GM23338 (cell line): Measurements from ENCODE around the gene MUC5B. TPM values are rescaled to one million over a fixed set of nuclear protein-coding genes. Genes with fewer than 3 reads are reported as not detected.

ENCODE experiments used
- ATAC-seq: fragments of 200-7000 bp; cut with Tn5 transposase; 3 replicates; pipeline ENCODE4 v1.9.1; 2020
- DNase-seq: peaks from one replicate; pipeline ENCODE4 v3.0.0-alpha.2; 2015; ENCODE audit warnings: low spot score
- H2AFZ ChIP-seq: fragments of 200-600 bp; sonication (generic); 2 replicates; pipeline ENCODE4 v1.8.0; 2016; ENCODE audit warnings: antibody characterized with exemption, mild to moderate bottlenecking, moderate library complexity
- H3F3A ChIP-seq: fragments of 200-600 bp; sonication (generic); replicated peaks from 2 replicates; pipeline ENCODE4 v1.8.0; 2017; ENCODE audit warnings: antibody characterized with exemption, mixed run types, low read depth
- H3K27ac ChIP-seq: fragments of 200-600 bp; sonication (generic); 2 replicates; pipeline ENCODE4 v1.6.1; 2016; ENCODE audit warnings: low read depth
- H3K27me3 ChIP-seq: fragments of 200-600 bp; sonication (generic); 2 replicates; pipeline ENCODE4 v1.8.0; 2016; ENCODE audit warnings: mild to moderate bottlenecking, mixed run types, moderate library complexity; ENCODE audit not compliant: insufficient read depth
- H3K36me3 ChIP-seq: fragments of 200-600 bp; sonication (generic); 2 replicates; pipeline ENCODE4 v1.8.0; 2016; ENCODE audit warnings: mild to moderate bottlenecking; ENCODE audit not compliant: insufficient read depth
- H3K4me1 ChIP-seq: fragments of 200-600 bp; sonication (generic); 2 replicates; pipeline ENCODE4 v1.8.0; 2016; ENCODE audit warnings: mild to moderate bottlenecking, moderate library complexity; ENCODE audit not compliant: insufficient read depth
- H3K4me2 ChIP-seq: fragments of 200-600 bp; sonication (generic); 2 replicates; pipeline ENCODE4 v1.7.1; 2017; ENCODE audit warnings: mixed run types
- H3K4me3 ChIP-seq: fragments of 200-600 bp; sonication (generic); 2 replicates; pipeline ENCODE4 v1.6.1; 2016; ENCODE audit warnings: mixed run types
- H3K79me2 ChIP-seq: fragments of 200-600 bp; sonication (generic); replicated peaks from 2 replicates; pipeline ENCODE4 v1.8.0; 2017; ENCODE audit warnings: mild to moderate bottlenecking; ENCODE audit not compliant: insufficient read depth
- H3K9me2 ChIP-seq: fragments of 200-600 bp; sonication (generic); 2 replicates; pipeline ENCODE4 v1.8.0; 2017; ENCODE audit not compliant: insufficient read depth
- H4K20me1 ChIP-seq: fragments of 200-600 bp; sonication (generic); replicated peaks from 2 replicates; pipeline ENCODE4 v1.8.0; 2017; ENCODE audit warnings: mild to moderate bottlenecking; ENCODE audit not compliant: insufficient read depth
- H3K27ac Mint-ChIP-seq: 2 replicates; pipeline ENCODE4 v1.8.0; 2020; ENCODE audit warnings: inconsistent platforms, mild to moderate bottlenecking, moderate library complexity, mixed read lengths
- H3K27me3 Mint-ChIP-seq: 3 replicates; pipeline ENCODE4 v1.8.0; 2022; ENCODE audit warnings: low read depth, mild to moderate bottlenecking, moderate library complexity, mixed read lengths, inconsistent platforms; ENCODE audit not compliant: insufficient read depth, poor library complexity
- H3K36me3 Mint-ChIP-seq: 3 replicates; pipeline ENCODE4 v1.8.0; 2021; ENCODE audit warnings: low read depth, mild to moderate bottlenecking, inconsistent platforms, moderate library complexity, mixed read lengths
- H3K4me1 Mint-ChIP-seq: 3 replicates; pipeline ENCODE4 v1.8.0; 2020; ENCODE audit warnings: mild to moderate bottlenecking, inconsistent platforms, mixed read lengths
- H3K4me3 Mint-ChIP-seq: 3 replicates; pipeline ENCODE4 v1.8.0; 2021; ENCODE audit warnings: moderate library complexity, mild to moderate bottlenecking, inconsistent platforms, mixed read lengths
- H3K9me3 Mint-ChIP-seq: 3 replicates; pipeline ENCODE4 v1.8.0; 2020; ENCODE audit warnings: moderate library complexity, mild to moderate bottlenecking, inconsistent platforms, mixed read lengths
- CREB1 ChIP-seq: fragments of 250-450 bp; sonication (Bioruptor Pico); IDR thresholded peaks from 2 replicates; pipeline ENCODE4 v1.5.0; 2020; ENCODE audit warnings: low read depth, mild to moderate bottlenecking, moderate library complexity
- CTCF ChIP-seq, 2 experiments: fragments of 200-600 bp in 1 of 2; sonication (generic) in 1 of 2; conservative IDR thresholded peaks; 2 replicates each; pipeline versions ENCODE4 v1.5.1 to v1.6.1; 2016 to 2017; ENCODE audit warnings: antibody characterized with exemption in 2 of 2, low read depth in 2 of 2, mild to moderate bottlenecking in 2 of 2, moderate library complexity in 1 of 2
- EZH2 ChIP-seq: fragments of 200-600 bp; sonication (generic); IDR thresholded peaks from one replicate; pipeline ENCODE4 v1.8.0; 2017; ENCODE audit warnings: antibody characterized with exemption, mild to moderate bottlenecking, low read depth; ENCODE audit not compliant: unreplicated experiment
- EZH2phosphoT487 ChIP-seq: fragments of 200-600 bp; sonication (generic); IDR thresholded peaks from one replicate; pipeline ENCODE4 v1.8.1; 2018; ENCODE audit warnings: antibody characterized with exemption; ENCODE audit not compliant: unreplicated experiment
- JUNB ChIP-seq: IDR thresholded peaks from one replicate; pipeline ENCODE4 v1.6.1; 2016; ENCODE audit warnings: antibody characterized with exemption; ENCODE audit not compliant: unreplicated experiment
- NANOG ChIP-seq: IDR thresholded peaks from 2 replicates; pipeline ENCODE4 v1.6.1; 2016; ENCODE audit warnings: antibody characterized with exemption, borderline replicate concordance
- POLR2AphosphoS5 ChIP-seq: IDR thresholded peaks from 2 replicates; pipeline ENCODE4 v1.6.1; 2016; ENCODE audit warnings: antibody characterized with exemption, low read depth
- STAT1 ChIP-seq: IDR thresholded peaks from one replicate; pipeline ENCODE4 v1.6.1; 2016; ENCODE audit warnings: antibody characterized with exemption; ENCODE audit not compliant: unreplicated experiment
- ZNF114 ChIP-seq: fragments of 250-450 bp; sonication (Bioruptor Pico); IDR thresholded peaks from 2 replicates; pipeline ENCODE4 v1.5.0; 2020; ENCODE audit warnings: mild to moderate bottlenecking, moderate library complexity
- ZNF331 ChIP-seq: fragments of 250-450 bp; sonication (Bioruptor Pico); IDR thresholded peaks from 2 replicates; pipeline ENCODE4 v1.5.0; 2020; ENCODE audit warnings: low read depth, mild to moderate bottlenecking, moderate library complexity
- polyA plus RNA-seq: library from polyadenylated mRNA; unstranded; fragments of >200 nt; fragmentation: Nextera tagmentation; extraction: Ambion mirVana; gene quantifications from 2 replicates; pipeline ENCODE4 v1.2.1, GENCODE V29; 2016
- total RNA-seq: library from RNA; depleted of rRNA; stranded (reverse); fragments of >200 nt; shearing (Covaris generic); gene quantifications from 2 replicates; pipeline ENCODE4 v1.2.3, GENCODE V29; 2014
- TF ChIP-seq, protein P1 (sequence below): fragments of 250-450 bp; sonication (Bioruptor Pico); IDR thresholded peaks from 2 replicates; pipeline ENCODE4 v1.5.0; 2020; ENCODE audit warnings: mild to moderate bottlenecking, moderate library complexity
- TF ChIP-seq, protein P2 (sequence below): IDR thresholded peaks from 2 replicates; pipeline ENCODE4 v1.6.1; 2016; ENCODE audit warnings: antibody characterized with exemption
- TF ChIP-seq, protein P3 (sequence below): IDR thresholded peaks from one replicate; pipeline ENCODE4 v1.6.1; 2018; ENCODE audit warnings: antibody characterized with exemption; ENCODE audit not compliant: unreplicated experiment

Gene MUC5B
- total and polyA plus RNA-seq, 2 experiments from 2014 or later = 0.18 to 0.90 TPM

- H3K27ac ChIP-seq = no peak overlapping the region
- H3K79me2 ChIP-seq = no peaks in the 10 kb centered on the region
- Mint-ChIP-seq H3K4me1 (peaks cover 3% of the 10 kb centered on the region), H3K27me3 (peaks cover 8% of the 10 kb centered on the region), H3K4me3 (no peak overlapping the region), H3K27ac (no peak overlapping the region; the same call in 1 of the 2 replicates), H3K36me3 (no peaks in the 10 kb centered on the region), H3K9me3 (peaks cover 2% of the 10 kb centered on the region; the same call in 2 of the 3 replicates)
- DNase-seq (no peak), ATAC-seq (no peak)
- no peak overlapping the region for H2AFZ ChIP-seq
- no peaks in the 10 kb centered on the region for H3K27me3 ChIP-seq
- no peaks in the 10 kb centered on the region for H3K4me1 ChIP-seq
- H3K36me3 ChIP-seq = no peaks in the 10 kb centered on the region
- TF ChIP-seq, protein P1, sequence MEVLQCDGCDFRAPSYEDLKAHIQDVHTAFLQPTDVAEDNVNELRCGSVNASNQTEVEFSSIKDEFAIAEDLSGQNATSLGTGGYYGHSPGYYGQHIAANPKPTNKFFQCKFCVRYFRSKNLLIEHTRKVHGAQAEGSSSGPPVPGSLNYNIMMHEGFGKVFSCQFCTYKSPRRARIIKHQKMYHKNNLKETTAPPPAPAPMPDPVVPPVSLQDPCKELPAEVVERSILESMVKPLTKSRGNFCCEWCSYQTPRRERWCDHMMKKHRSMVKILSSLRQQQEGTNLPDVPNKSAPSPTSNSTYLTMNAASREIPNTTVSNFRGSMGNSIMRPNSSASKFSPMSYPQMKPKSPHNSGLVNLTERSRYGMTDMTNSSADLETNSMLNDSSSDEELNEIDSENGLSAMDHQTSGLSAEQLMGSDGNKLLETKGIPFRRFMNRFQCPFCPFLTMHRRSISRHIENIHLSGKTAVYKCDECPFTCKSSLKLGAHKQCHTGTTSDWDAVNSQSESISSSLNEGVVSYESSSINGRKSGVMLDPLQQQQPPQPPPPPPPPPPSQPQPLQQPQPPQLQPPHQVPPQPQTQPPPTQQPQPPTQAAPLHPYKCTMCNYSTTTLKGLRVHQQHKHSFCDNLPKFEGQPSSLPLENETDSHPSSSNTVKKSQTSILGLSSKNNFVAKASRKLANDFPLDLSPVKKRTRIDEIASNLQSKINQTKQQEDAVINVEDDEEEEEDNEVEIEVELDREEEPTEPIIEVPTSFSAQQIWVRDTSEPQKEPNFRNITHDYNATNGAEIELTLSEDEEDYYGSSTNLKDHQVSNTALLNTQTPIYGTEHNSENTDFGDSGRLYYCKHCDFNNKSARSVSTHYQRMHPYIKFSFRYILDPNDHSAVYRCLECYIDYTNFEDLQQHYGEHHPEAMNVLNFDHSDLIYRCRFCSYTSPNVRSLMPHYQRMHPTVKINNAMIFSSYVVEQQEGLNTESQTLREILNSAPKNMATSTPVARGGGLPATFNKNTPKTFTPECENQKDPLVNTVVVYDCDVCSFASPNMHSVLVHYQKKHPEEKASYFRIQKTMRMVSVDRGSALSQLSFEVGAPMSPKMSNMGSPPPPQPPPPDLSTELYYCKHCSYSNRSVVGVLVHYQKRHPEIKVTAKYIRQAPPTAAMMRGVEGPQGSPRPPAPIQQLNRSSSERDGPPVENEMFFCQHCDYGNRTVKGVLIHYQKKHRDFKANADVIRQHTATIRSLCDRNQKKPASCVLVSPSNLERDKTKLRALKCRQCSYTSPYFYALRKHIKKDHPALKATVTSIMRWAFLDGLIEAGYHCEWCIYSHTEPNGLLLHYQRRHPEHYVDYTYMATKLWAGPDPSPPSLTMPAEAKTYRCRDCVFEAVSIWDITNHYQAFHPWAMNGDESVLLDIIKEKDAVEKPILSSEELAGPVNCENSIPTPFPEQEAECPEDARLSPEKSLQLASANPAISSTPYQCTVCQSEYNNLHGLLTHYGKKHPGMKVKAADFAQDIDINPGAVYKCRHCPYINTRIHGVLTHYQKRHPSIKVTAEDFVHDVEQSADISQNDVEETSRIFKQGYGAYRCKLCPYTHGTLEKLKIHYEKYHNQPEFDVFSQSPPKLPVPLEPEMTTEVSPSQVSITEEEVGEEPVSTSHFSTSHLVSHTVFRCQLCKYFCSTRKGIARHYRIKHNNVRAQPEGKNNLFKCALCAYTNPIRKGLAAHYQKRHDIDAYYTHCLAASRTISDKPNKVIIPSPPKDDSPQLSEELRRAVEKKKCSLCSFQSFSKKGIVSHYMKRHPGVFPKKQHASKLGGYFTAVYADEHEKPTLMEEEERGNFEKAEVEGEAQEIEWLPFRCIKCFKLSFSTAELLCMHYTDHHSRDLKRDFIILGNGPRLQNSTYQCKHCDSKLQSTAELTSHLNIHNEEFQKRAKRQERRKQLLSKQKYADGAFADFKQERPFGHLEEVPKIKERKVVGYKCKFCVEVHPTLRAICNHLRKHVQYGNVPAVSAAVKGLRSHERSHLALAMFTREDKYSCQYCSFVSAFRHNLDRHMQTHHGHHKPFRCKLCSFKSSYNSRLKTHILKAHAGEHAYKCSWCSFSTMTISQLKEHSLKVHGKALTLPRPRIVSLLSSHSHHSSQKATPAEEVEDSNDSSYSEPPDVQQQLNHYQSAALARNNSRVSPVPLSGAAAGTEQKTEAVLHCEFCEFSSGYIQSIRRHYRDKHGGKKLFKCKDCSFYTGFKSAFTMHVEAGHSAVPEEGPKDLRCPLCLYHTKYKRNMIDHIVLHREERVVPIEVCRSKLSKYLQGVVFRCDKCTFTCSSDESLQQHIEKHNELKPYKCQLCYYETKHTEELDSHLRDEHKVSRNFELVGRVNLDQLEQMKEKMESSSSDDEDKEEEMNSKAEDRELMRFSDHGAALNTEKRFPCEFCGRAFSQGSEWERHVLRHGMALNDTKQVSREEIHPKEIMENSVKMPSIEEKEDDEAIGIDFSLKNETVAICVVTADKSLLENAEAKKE = no peak
- no peak for TF ChIP-seq CTCF (conservative IDR thresholded peaks at IDR 0.05; ENCODE audit: low read depth in 2 of 2)
- TF ChIP-seq, protein P2, sequence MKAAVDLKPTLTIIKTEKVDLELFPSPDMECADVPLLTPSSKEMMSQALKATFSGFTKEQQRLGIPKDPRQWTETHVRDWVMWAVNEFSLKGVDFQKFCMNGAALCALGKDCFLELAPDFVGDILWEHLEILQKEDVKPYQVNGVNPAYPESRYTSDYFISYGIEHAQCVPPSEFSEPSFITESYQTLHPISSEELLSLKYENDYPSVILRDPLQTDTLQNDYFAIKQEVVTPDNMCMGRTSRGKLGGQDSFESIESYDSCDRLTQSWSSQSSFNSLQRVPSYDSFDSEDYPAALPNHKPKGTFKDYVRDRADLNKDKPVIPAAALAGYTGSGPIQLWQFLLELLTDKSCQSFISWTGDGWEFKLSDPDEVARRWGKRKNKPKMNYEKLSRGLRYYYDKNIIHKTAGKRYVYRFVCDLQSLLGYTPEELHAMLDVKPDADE = no peak
- TF ChIP-seq JUNB = no peak
- no peak for TF ChIP-seq EZH2
- TF ChIP-seq ZNF331 (CRISPR knock-in tag) = no peak
- TF ChIP-seq ZNF114 (CRISPR knock-in tag) = no peak
- no peak for TF ChIP-seq STAT1
- TF ChIP-seq CREB1 (CRISPR knock-in tag) = no peak
- no peak for TF ChIP-seq NANOG
- no peak for TF ChIP-seq EZH2phosphoT487
- no peak for TF ChIP-seq POLR2AphosphoS5
- TF ChIP-seq, protein P3, sequence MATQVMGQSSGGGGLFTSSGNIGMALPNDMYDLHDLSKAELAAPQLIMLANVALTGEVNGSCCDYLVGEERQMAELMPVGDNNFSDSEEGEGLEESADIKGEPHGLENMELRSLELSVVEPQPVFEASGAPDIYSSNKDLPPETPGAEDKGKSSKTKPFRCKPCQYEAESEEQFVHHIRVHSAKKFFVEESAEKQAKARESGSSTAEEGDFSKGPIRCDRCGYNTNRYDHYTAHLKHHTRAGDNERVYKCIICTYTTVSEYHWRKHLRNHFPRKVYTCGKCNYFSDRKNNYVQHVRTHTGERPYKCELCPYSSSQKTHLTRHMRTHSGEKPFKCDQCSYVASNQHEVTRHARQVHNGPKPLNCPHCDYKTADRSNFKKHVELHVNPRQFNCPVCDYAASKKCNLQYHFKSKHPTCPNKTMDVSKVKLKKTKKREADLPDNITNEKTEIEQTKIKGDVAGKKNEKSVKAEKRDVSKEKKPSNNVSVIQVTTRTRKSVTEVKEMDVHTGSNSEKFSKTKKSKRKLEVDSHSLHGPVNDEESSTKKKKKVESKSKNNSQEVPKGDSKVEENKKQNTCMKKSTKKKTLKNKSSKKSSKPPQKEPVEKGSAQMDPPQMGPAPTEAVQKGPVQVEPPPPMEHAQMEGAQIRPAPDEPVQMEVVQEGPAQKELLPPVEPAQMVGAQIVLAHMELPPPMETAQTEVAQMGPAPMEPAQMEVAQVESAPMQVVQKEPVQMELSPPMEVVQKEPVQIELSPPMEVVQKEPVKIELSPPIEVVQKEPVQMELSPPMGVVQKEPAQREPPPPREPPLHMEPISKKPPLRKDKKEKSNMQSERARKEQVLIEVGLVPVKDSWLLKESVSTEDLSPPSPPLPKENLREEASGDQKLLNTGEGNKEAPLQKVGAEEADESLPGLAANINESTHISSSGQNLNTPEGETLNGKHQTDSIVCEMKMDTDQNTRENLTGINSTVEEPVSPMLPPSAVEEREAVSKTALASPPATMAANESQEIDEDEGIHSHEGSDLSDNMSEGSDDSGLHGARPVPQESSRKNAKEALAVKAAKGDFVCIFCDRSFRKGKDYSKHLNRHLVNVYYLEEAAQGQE = no peak
- no peaks in the 10 kb centered on the region for H3F3A ChIP-seq
- H3K9me2 ChIP-seq = no peaks in the 10 kb centered on the region
- H4K20me1 ChIP-seq = no peaks in the 10 kb centered on the region
- no peak overlapping the region for H3K4me2 ChIP-seq
- no peak overlapping the region for H3K4me3 ChIP-seq
Observed at GRCh38 chr11:1220941-1221721, 1.7 kb upstream of the MUC5B start.
